Osteoblast (primary cell): ENCODE measurements around the gene PDHX. TPM values are rescaled to one million over a fixed set of nuclear protein-coding genes. Genes with fewer than 3 reads are reported as not detected.
"Not testable (repeated sequence)": the region's sequence is repeated elsewhere in the genome, so short reads cannot be mapped to it uniquely, and the experiment has no call there.

ENCODE experiments used
- DNase-seq: peaks from one replicate; pipeline ENCODE4 v3.0.0; 2011; ENCODE audit warnings: low spot score, mixed read lengths; ENCODE audit not compliant: insufficient read length; ENCODE audit errors: missing footprints
- H2AFZ ChIP-seq: 2 replicates; pipeline ENCODE4 v1.6.0; 2011; ENCODE audit warnings: mild to moderate bottlenecking, low read length
- H3K27ac ChIP-seq: 2 replicates; pipeline ENCODE4 v1.5.1; 2011; ENCODE audit warnings: mild to moderate bottlenecking, low read depth, low read length, moderate library complexity
- H3K27me3 ChIP-seq: 2 replicates; pipeline ENCODE4 v1.6.0; 2012; ENCODE audit warnings: mild to moderate bottlenecking, control low read depth, inconsistent platforms, low read length, moderate library complexity; ENCODE audit not compliant: insufficient read depth
- H3K36me3 ChIP-seq: 2 replicates; pipeline ENCODE4 v1.5.1; 2011; ENCODE audit warnings: mild to moderate bottlenecking, low read length, control low read depth, moderate library complexity; ENCODE audit not compliant: insufficient read depth
- H3K4me1 ChIP-seq: 2 replicates; pipeline ENCODE4 v1.5.1; 2011; ENCODE audit warnings: mild to moderate bottlenecking, low read length, control low read depth, moderate library complexity; ENCODE audit not compliant: insufficient read depth
- H3K4me2 ChIP-seq: 2 replicates; pipeline ENCODE4 v1.6.0; 2011; ENCODE audit warnings: mild to moderate bottlenecking, low read length; ENCODE audit not compliant: insufficient read depth
- H3K4me3 ChIP-seq: fragments of 200-600 bp; sonication (generic); 3 replicates; pipeline ENCODE4 v1.5.1; 2012; ENCODE audit warnings: mild to moderate bottlenecking, low read length, inconsistent platforms; ENCODE audit not compliant: insufficient read depth
- H3K79me2 ChIP-seq: 2 replicates; pipeline ENCODE4 v1.6.0; 2012; ENCODE audit warnings: mild to moderate bottlenecking, low read length, control low read depth, inconsistent platforms; ENCODE audit not compliant: insufficient read depth
- H3K9me3 ChIP-seq: 2 replicates; pipeline ENCODE4 v1.5.1; 2011; ENCODE audit warnings: low read depth, low read length, control low read depth
- H4K20me1 ChIP-seq: 2 replicates; pipeline ENCODE4 v1.6.0; 2012; ENCODE audit warnings: mild to moderate bottlenecking, low read length, control low read depth; ENCODE audit not compliant: insufficient read depth
- total RNA-seq: library from RNA; depleted of rRNA; stranded (reverse); fragments of >200 nt; gene quantifications from 2 replicates; pipeline ENCODE4 v1.2.3, GENCODE V29; 2012
- TF ChIP-seq, protein P1 (sequence below): IDR thresholded peaks from 2 replicates; pipeline ENCODE4 v1.5.1; 2011; ENCODE audit warnings: mild to moderate bottlenecking, low read depth, low read length, moderate library complexity; ENCODE audit errors: extremely low read depth

PDHX gene
- total RNA-seq, 1 donor, result 29.7 TPM

DNA sequence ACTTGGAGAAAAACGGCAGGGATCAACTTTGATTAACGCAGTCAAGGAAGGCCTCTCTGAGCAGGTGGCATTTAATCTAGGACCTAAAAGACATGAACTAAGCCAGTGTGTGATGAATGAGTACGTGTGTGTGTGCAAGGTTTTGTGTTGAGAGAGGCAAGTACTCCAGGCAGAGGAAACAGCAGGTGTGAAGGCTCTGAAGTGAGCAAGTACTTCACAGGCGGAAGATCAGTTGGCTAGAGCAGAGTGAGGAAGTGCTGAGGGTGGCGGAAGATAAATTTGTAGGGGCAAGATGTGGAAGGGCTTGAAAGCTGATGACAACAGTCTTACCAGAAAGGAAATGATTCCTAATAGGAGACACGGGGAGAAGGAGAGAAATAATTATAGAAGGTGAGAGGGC, 7.0 kb upstream of the PDHX start:
- no peak overlapping the region for H3K4me3 ChIP-seq
- no peak overlapping the region for H3K4me2 ChIP-seq
- H3K27me3 ChIP-seq, result no peaks in the 10 kb centered on the region
- no peak overlapping the region for H3K27ac ChIP-seq
- peaks cover 46% of the 10 kb centered on the region for H3K79me2 ChIP-seq
- H3K9me3 ChIP-seq, result no peaks in the 10 kb centered on the region
- peaks cover 12% of the 10 kb centered on the region for H4K20me1 ChIP-seq
- H3K36me3 ChIP-seq, result peaks cover 5% of the 10 kb centered on the region
- H3K4me1 ChIP-seq, result no peaks in the 10 kb centered on the region
- DNase-seq, result no peak
- H2AFZ ChIP-seq, result no peak overlapping the region
- TF ChIP-seq, protein P1, sequence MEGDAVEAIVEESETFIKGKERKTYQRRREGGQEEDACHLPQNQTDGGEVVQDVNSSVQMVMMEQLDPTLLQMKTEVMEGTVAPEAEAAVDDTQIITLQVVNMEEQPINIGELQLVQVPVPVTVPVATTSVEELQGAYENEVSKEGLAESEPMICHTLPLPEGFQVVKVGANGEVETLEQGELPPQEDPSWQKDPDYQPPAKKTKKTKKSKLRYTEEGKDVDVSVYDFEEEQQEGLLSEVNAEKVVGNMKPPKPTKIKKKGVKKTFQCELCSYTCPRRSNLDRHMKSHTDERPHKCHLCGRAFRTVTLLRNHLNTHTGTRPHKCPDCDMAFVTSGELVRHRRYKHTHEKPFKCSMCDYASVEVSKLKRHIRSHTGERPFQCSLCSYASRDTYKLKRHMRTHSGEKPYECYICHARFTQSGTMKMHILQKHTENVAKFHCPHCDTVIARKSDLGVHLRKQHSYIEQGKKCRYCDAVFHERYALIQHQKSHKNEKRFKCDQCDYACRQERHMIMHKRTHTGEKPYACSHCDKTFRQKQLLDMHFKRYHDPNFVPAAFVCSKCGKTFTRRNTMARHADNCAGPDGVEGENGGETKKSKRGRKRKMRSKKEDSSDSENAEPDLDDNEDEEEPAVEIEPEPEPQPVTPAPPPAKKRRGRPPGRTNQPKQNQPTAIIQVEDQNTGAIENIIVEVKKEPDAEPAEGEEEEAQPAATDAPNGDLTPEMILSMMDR, result no peak

DNA sequence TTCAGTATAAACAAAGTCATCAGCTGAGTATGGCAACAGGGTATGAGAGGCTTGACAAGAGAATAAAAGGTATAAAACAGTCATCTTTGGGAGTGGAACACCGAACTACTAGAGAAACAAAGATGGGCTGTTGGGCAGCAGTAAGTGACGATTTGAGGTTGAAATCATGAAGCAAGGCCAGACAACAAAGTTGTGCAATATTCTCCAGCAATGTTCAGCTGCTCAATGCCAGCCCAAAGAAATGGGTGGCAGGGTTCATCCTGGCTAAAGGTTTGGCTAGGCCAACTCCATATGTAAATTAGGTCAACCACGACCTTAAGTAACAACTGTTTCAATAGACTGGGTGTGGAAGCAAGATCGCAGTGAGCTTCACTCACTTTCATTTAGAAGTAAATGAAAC, 6.5 kb upstream of the PDHX start:
- H3K27ac ChIP-seq, result no peak overlapping the region
- H3K36me3 ChIP-seq, result peaks cover 5% of the 10 kb centered on the region
- no peak for DNase-seq
- H3K4me3 ChIP-seq, result no peak overlapping the region
- H3K4me1 ChIP-seq, result peaks cover under 1% of the 10 kb centered on the region
- TF ChIP-seq, protein P1, result no peak
- H3K4me2 ChIP-seq, result no peak overlapping the region
- H4K20me1 ChIP-seq, result peaks cover 12% of the 10 kb centered on the region
- no peak overlapping the region for H2AFZ ChIP-seq
- no peaks in the 10 kb centered on the region for H3K27me3 ChIP-seq
- no peaks in the 10 kb centered on the region for H3K9me3 ChIP-seq
- peaks cover 48% of the 10 kb centered on the region for H3K79me2 ChIP-seq

- H3K36me3 ChIP-seq, result peaks cover 5% of the 10 kb centered on the region
- H3K79me2 ChIP-seq, result peaks cover 48% of the 10 kb centered on the region
- peaks cover 6% of the 10 kb centered on the region for H4K20me1 ChIP-seq
- DNase-seq, result no peak
- H3K4me2 ChIP-seq, result no peak overlapping the region
- TF ChIP-seq, protein P1, result no peak
- no peak overlapping the region for H3K4me3 ChIP-seq
- H3K9me3 ChIP-seq, result no peaks in the 10 kb centered on the region
- H3K27ac ChIP-seq, result no peak overlapping the region
- H2AFZ ChIP-seq, result no peak overlapping the region
- no peaks in the 10 kb centered on the region for H3K27me3 ChIP-seq
- peaks cover 7% of the 10 kb centered on the region for H3K4me1 ChIP-seq
Observed at GRCh38 chr11:34910817-34911216, 5.6 kb upstream of the PDHX start.

DNA sequence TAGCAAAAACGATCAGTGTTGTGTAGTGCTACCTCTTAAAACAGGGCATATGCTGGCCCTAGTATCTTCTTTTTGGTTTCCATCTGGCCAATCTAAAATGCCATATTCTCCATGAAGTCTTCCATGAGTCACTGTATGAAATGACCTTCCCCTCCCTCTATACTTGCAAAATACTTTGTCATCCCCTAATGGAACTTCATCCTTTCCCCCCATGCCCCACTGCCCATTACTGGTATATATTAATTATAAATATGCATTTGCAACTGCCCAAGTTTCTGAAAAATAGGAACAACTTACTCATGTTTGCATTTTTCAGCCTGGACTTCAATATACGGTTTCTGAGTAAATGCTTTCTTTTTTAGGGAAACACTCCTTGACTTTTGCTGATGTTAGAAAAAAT, 4.7 kb upstream of the PDHX start:
- no peak overlapping the region for H3K4me3 ChIP-seq
- H3K36me3 ChIP-seq, result peaks cover 5% of the 10 kb centered on the region
- H2AFZ ChIP-seq, result no peak overlapping the region
- H3K4me2 ChIP-seq, result no peak overlapping the region
- no peaks in the 10 kb centered on the region for H3K27me3 ChIP-seq
- no peak for DNase-seq
- H4K20me1 ChIP-seq, result peaks cover 6% of the 10 kb centered on the region
- H3K4me1 ChIP-seq, result peaks cover 7% of the 10 kb centered on the region
- H3K79me2 ChIP-seq, result peaks cover 45% of the 10 kb centered on the region
- H3K27ac ChIP-seq, result no peak overlapping the region
- TF ChIP-seq, protein P1, result no peak
- H3K9me3 ChIP-seq, result no peaks in the 10 kb centered on the region

DNA sequence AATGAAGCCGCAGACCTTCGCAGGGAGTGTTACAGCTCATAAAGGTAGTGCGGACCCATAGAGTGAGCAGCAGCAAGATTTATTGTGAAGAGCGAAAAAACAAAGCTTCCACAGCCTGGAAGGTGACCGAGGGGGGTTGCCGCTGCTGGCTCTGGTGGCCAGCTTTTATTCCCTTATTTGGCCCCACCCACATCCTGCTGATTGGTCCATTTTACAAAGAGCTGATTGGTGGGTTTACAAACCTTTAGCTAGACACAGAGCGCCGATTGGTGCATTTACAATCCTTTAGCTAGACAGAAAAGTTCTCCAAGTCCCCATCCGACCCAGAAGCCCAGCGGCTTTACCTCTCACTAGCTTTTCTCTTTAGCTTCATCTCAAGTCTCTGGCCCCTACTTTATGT, 2.9 kb upstream of the PDHX start:
- H3K4me2 ChIP-seq, DNase-seq, H3K9me3 ChIP-seq, H3K27me3 ChIP-seq, H4K20me1 ChIP-seq, H3K36me3 ChIP-seq, H2AFZ ChIP-seq, H3K27ac ChIP-seq, H3K4me3 ChIP-seq: not testable (repeated sequence)
- Histone ChIP-seq H3K79me2 (peaks cover 50% of the 10 kb centered on the region), H3K4me1 (peaks cover 19% of the 10 kb centered on the region)
